Neural crest cell (in vitro differentiated cells): ENCODE data around the gene LSM3. TPM values are rescaled to one million over a fixed set of nuclear protein-coding genes. Genes with fewer than 3 reads are reported as not detected.
A peak's percentile ranks its signal among the peaks of the same experiment; 100 is the strongest.

ENCODE experiments used
- DNase-seq: peaks from one replicate; pipeline ENCODE4 v3.0.0; 2021; ENCODE audit warnings: low read depth, mixed read lengths, low spot score
- H3K27ac Mint-ChIP-seq: one replicate; pipeline ENCODE4 v1.8.0; 2021; ENCODE audit warnings: mild to moderate bottlenecking, mixed read lengths; ENCODE audit not compliant: unreplicated experiment
- H3K27me3 Mint-ChIP-seq: 2 replicates; pipeline ENCODE4 v1.8.0; 2021; ENCODE audit warnings: low read depth, mild to moderate bottlenecking, mixed read lengths
- H3K36me3 Mint-ChIP-seq: 2 replicates; pipeline ENCODE4 v1.8.0; 2021; ENCODE audit warnings: low read depth, mild to moderate bottlenecking, mixed read lengths
- H3K4me1 Mint-ChIP-seq: 2 replicates; pipeline ENCODE4 v1.8.0; 2021; ENCODE audit warnings: mixed read lengths
- H3K4me3 Mint-ChIP-seq: one replicate; pipeline ENCODE4 v1.8.0; 2021; ENCODE audit warnings: mild to moderate bottlenecking, mixed read lengths
- H3K9me3 Mint-ChIP-seq: 2 replicates; pipeline ENCODE4 v1.8.0; 2021; ENCODE audit warnings: mixed read lengths
- CTCF ChIP-seq: fragments of 200-600 bp; sonication (generic); conservative IDR thresholded peaks from 2 replicates; pipeline ENCODE4 v1.5.0; 2021; ENCODE audit warnings: antibody characterized with exemption, mild to moderate bottlenecking
- total RNA-seq: library from RNA; stranded (reverse); gene quantifications from 2 replicates; pipeline ENCODE4 v1.2.1, GENCODE V29; 2021

LSM3 gene
- total RNA-seq, 1 donor from 2014 or later: 18.3 TPM

- Mint-ChIP-seq H3K4me1 (peaks cover 27% of the 10 kb centered on the region), H3K27me3 (no peaks in the 10 kb centered on the region), H3K36me3 (no peaks in the 10 kb centered on the region), H3K27ac (no peak overlapping the region), H3K4me3 (no peak overlapping the region), H3K9me3 (no peaks in the 10 kb centered on the region)
- TF ChIP-seq CTCF: no peak
- DNase-seq: no peak
Observed at GRCh38 chr3:14210290-14210688, 31.7 kb downstream of the LSM3 start.

- Mint-ChIP-seq H3K4me3 (no peak overlapping the region), H3K4me1 (peaks cover 27% of the 10 kb centered on the region), H3K27me3 (no peaks in the 10 kb centered on the region), H3K36me3 (no peaks in the 10 kb centered on the region), H3K9me3 (no peaks in the 10 kb centered on the region), H3K27ac (no peak overlapping the region)
- no peak for TF ChIP-seq CTCF
- DNase-seq: no peak
Observed at GRCh38 chr3:14210843-14211594, 32.4 kb downstream of the LSM3 start.

GRCh38 chr3:14211621-14212020 is 33.0 kb downstream of the LSM3 start:
- no peak overlapping the region for H3K4me3 Mint-ChIP-seq
- H3K36me3 Mint-ChIP-seq: no peaks in the 10 kb centered on the region
- TF ChIP-seq CTCF: no peak
- peaks cover 32% of the 10 kb centered on the region for H3K4me1 Mint-ChIP-seq
- no peak overlapping the region for H3K27ac Mint-ChIP-seq
- no peak for DNase-seq
- peaks cover 5% of the 10 kb centered on the region for H3K9me3 Mint-ChIP-seq
- no peaks in the 10 kb centered on the region for H3K27me3 Mint-ChIP-seq

GRCh38 chr3:14212032-14212431 is 33.4 kb downstream of the LSM3 start:
- Mint-ChIP-seq H3K27ac (no peak overlapping the region), H3K27me3 (no peaks in the 10 kb centered on the region), H3K36me3 (no peaks in the 10 kb centered on the region), H3K4me3 (no peak overlapping the region), H3K9me3 (peaks cover 6% of the 10 kb centered on the region), H3K4me1 (peaks cover 34% of the 10 kb centered on the region)
- TF ChIP-seq CTCF: no peak
- DNase-seq: no peak

GRCh38 chr3:14213066-14213774 is 34.6 kb downstream of the LSM3 start:
- Mint-ChIP-seq H3K36me3 (no peaks in the 10 kb centered on the region), H3K9me3 (peaks cover 6% of the 10 kb centered on the region), H3K4me3 (no peak overlapping the region), H3K4me1 (peaks cover 34% of the 10 kb centered on the region), H3K27ac (peak overlapping the region; percentile 4), H3K27me3 (no peaks in the 10 kb centered on the region)
- TF ChIP-seq CTCF: no peak
- no peak for DNase-seq
